ENCODE data around the gene CFL2. TPM values are rescaled to one million over a fixed set of nuclear protein-coding genes. Genes with fewer than 3 reads are reported as not detected.
A peak's percentile ranks its signal among the peaks of the same experiment; 100 is the strongest.

Gene CFL2
- total RNA-seq, 2 donors from 2014 or later, result 46.3 to 79.2 TPM

DNA sequence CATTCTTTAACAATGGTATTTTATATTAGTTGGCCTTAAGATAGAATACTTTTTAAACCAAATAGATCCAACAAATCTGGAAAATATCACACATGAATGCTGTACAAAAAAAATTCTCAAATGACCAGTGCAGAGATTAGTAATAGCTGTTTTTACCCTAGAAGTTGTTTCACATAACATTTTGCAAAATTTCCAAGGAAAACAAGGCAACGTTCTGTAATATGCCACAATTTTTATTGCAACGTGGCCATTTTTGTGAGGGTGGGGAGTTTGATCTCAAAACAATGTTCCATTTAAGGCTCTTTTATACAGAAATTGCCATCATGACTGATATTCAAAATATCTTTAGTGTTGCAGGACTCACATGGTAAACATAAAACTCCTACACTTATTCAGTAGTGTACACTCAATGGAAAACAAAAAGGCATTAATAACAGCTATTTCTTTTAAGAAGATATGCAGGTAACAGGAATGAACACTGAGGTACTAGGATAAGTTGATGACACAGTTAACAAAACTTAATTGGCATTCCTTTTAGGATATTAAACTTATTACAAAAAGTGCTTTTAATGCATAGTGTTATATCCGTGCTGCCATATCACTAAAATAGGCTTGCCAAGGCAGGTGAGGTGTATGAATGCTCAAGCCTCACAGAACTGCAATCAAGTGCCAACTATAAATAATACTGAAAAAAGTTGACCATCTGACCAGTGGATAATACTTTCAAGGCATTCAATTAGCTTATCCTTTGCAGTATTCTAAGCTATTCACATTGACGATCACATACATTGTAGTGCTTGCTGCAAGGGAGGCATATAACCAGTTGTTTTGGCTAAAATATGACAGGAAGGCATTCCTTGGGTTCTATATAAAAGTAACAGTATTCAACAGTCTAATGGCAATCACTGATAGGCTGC lies 2.3 kb downstream of the CFL2 start:
- Histone ChIP-seq H3K4me3 (no peak overlapping the region), H3K36me3 (no peaks in the 10 kb centered on the region), H3K4me1 (replicated peaks) (no peaks in the 10 kb centered on the region), H3K27me3 (replicated peaks; ENCODE audit: insufficient read depth) (no peaks in the 10 kb centered on the region), H3K27ac (peak overlapping the region; percentile 94 to 99), H3K9me3 (no peaks in the 10 kb centered on the region)
- intact Hi-C loops (cut with DNase I), result loop anchor here (5.0 kb wide), 1 partner anchor 690 kb away; the partner anchor contains the start of gene NFKBIA
- TF ChIP-seq POLR2A (IDR thresholded peaks at IDR 0.05) (no peak), POLR2AphosphoS5 (IDR thresholded peaks at IDR 0.05) (no peak)
- TF ChIP-seq, protein P1, sequence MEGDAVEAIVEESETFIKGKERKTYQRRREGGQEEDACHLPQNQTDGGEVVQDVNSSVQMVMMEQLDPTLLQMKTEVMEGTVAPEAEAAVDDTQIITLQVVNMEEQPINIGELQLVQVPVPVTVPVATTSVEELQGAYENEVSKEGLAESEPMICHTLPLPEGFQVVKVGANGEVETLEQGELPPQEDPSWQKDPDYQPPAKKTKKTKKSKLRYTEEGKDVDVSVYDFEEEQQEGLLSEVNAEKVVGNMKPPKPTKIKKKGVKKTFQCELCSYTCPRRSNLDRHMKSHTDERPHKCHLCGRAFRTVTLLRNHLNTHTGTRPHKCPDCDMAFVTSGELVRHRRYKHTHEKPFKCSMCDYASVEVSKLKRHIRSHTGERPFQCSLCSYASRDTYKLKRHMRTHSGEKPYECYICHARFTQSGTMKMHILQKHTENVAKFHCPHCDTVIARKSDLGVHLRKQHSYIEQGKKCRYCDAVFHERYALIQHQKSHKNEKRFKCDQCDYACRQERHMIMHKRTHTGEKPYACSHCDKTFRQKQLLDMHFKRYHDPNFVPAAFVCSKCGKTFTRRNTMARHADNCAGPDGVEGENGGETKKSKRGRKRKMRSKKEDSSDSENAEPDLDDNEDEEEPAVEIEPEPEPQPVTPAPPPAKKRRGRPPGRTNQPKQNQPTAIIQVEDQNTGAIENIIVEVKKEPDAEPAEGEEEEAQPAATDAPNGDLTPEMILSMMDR (IDR thresholded peaks at IDR 0.05), result no peak
- 60% methylated on average over 4 of the region's 4 CpGs for WGBS
- no peak for DNase-seq (ENCODE audit: low spot score)

DNA sequence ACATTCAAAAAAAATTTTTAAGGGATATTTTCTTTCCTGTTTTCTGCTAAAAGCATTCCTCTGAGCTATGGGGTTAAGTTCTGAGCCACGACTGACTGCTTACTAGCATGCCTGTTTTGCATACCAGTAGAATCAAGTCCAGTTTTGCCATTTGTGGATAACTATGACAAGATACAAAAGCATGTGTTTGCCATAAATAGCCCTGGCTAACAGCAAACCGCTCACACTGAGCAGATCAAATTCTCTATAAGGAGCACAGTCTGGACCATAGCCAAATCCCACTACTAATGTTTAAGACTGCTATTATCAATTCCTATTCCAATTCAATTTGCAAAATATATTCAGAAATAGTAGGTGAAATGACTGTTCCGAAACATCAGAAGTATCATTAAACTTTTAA lies 3.2 kb downstream of the CFL2 start:
- Histone ChIP-seq H3K4me1 (replicated peaks) (no peaks in the 10 kb centered on the region), H3K4me3 (no peak overlapping the region), H3K27ac (peak overlapping the region; percentile 9 to 94), H3K36me3 (no peaks in the 10 kb centered on the region), H3K9me3 (no peaks in the 10 kb centered on the region), H3K27me3 (replicated peaks; ENCODE audit: insufficient read depth) (no peaks in the 10 kb centered on the region)
- intact Hi-C loops (cut with DNase I), result loop anchor here (5.0 kb wide), 1 partner anchor 691 kb away; the partner anchor contains the start of gene NFKBIA
- DNase-seq (ENCODE audit: low spot score), result no peak
- WGBS, result 29% methylated on average over 3 of the region's 3 CpGs
- TF ChIP-seq, protein P1 (IDR thresholded peaks at IDR 0.05), result no peak
- peak; percentile 62 for TF ChIP-seq POLR2AphosphoS5 (IDR thresholded peaks at IDR 0.05)

DNA sequence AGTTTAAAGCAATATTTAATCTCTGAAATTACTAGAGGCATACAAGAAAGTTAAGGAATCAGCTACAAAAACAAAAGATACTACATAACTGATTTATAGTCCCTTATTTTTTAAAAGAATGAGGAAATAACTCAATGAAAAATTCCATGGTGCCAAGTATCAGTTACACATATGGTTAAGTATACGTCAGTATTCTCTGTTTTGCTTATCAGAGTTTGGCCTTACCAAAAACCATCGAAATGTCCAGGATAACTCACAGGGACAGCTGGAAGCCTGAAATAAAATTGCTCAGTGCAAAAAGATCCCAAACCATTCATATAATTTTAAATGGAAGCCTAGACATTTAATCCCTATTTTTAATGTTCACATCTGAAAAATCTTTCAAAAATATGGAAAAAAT lies 3.6 kb downstream of the CFL2 start:
- intact Hi-C loops (cut with DNase I), result loop anchor here (5.0 kb wide), 1 partner anchor 692 kb away; the partner anchor contains the start of gene NFKBIA
- Histone ChIP-seq H3K4me1 (replicated peaks) (no peaks in the 10 kb centered on the region), H3K4me3 (no peak overlapping the region), H3K36me3 (no peaks in the 10 kb centered on the region), H3K9me3 (no peaks in the 10 kb centered on the region), H3K27ac (peak overlapping the region; percentile 9 to 94), H3K27me3 (replicated peaks; ENCODE audit: insufficient read depth) (no peaks in the 10 kb centered on the region)
- WGBS, result 25% methylated on average over 2 of the region's 2 CpGs
- TF ChIP-seq POLR2AphosphoS5 (IDR thresholded peaks at IDR 0.05) (no peak), POLR2A (IDR thresholded peaks at IDR 0.05) (no peak)
- TF ChIP-seq, protein P1 (IDR thresholded peaks at IDR 0.05), result no peak
- DNase-seq (ENCODE audit: low spot score), result no peak

DNA sequence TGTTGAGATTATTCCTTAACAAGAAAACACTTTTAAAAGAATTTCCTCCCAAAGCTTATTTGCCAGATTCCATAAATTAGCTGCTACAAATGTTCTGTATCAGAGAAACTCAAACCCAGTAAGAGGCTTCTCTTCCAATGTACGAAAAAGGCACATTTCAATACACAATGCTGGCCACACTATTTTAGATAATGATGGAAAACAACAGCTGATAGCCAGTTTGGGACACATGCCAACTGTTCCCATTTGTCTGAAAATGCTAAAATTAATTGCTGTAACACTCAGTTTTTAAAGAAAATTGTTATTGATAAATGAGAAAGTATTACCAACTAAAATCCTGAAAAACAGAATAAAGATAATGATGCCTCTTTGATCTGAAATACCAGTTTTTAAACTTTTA lies 4.4 kb downstream of the CFL2 start:
- intact Hi-C loops (cut with DNase I), result loop anchor here (5.0 kb wide), 1 partner anchor 692 kb away; the partner anchor contains the start of gene NFKBIA
- Histone ChIP-seq H3K27ac (peak overlapping the region in 1 of 2 donors; percentile 45), H3K4me1 (replicated peaks) (no peaks in the 10 kb centered on the region)

More for the DNA sequence above, 4.4 kb downstream of the CFL2 start:
- DNase-seq (ENCODE audit: low spot score), result no peak
- Histone ChIP-seq H3K9me3 (no peaks in the 10 kb centered on the region), H3K36me3 (no peaks in the 10 kb centered on the region), H3K4me3 (no peak overlapping the region), H3K27me3 (replicated peaks; ENCODE audit: insufficient read depth) (no peaks in the 10 kb centered on the region)
- no peak for TF ChIP-seq POLR2A (IDR thresholded peaks at IDR 0.05)
- TF ChIP-seq POLR2AphosphoS5 (IDR thresholded peaks at IDR 0.05), result no peak
- TF ChIP-seq, protein P1 (IDR thresholded peaks at IDR 0.05), result no peak
- WGBS, result 60% methylated on average over 1 of the region's 1 CpG
